ENCODE measurements around the gene SGCD. TPM values are rescaled to one million over a fixed set of nuclear protein-coding genes. Genes with fewer than 3 reads are reported as not detected.

SGCD gene
- total RNA-seq, 5 donors from 2014 or later (not counting 1 experiment from before 2014, with no cell fraction given): 0.13 to 2.4 (median 0.22) TPM

- no peak overlapping the region for H3K4me3 Mint-ChIP-seq
- H3K27ac ChIP-seq (ENCODE audit: low read length): no peak overlapping the region
- no peaks in the 10 kb centered on the region for H3K9me3 Mint-ChIP-seq
- DNase-seq (no peak), ATAC-seq (replicated peaks in 1 of 4) (no peak)
- H3K36me3 Mint-ChIP-seq: no peaks in the 10 kb centered on the region
- H3K27me3 ChIP-seq (replicated peaks in 1 of 2; ENCODE audit: control insufficient read depth in 2 of 2, extremely low read depth in 1 of 2, insufficient read depth in 2 of 2, low read length in 1 of 2): peaks cover 0 to 5% of the 10 kb centered on the region in 2 experiments
- no peak overlapping the region for H3K4me3 ChIP-seq (ENCODE audit: control insufficient read depth in 1 of 2, extremely low read depth in 1 of 2, low read length in 1 of 2)
- ChIA-PET POLR2A (no interaction called here), CTCF (interaction anchor here in 1 of 2 donors (0.6 kb wide), 1 partner anchor 887 kb away, joined by 5 read pairs; no protein-coding TSS in a partner anchor)
- H3K4me1 Mint-ChIP-seq: no peaks in the 10 kb centered on the region
- no peak overlapping the region for H3K27ac Mint-ChIP-seq
- H3K9me3 ChIP-seq: no peaks in the 10 kb centered on the region
- no peaks in the 10 kb centered on the region for H3K36me3 ChIP-seq (ENCODE audit: control insufficient read depth in 2 of 2, extremely low read depth in 1 of 2, insufficient read depth in 1 of 2, low read length in 1 of 2)
- WGBS (ENCODE audit: insufficient coverage): 86% methylated on average over 2 of the region's 3 CpGs
- H3K4me1 ChIP-seq (ENCODE audit: control insufficient read depth in 1 of 2, extremely low read depth in 1 of 2, insufficient read depth in 2 of 2, low read length in 2 of 2): no peaks in the 10 kb centered on the region
- peaks cover 8 to 27% of the 10 kb centered on the region in 2 donors for H3K27me3 Mint-ChIP-seq
Measured at GRCh38 chr5:156681265-156681664, 354.3 kb downstream of the SGCD start.

DNA sequence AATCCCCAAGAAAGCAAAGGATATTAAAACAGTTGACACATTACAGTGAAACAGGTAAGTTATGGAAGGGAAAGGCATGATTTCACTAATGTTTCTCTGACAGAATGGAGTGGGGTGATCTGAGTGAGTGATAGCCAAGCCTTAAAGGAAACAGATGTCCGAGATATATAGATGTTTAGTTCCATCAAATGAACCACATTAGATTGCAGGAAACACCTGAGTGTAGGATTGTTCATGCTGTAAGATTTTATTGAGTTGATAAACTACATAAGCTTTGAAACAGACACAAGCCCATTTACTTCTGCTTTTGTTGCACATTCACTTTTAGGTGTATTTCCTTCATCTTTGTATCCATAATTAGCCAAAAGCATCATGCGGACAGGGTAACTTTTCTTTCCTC is 356.0 kb downstream of the SGCD start:
- Histone ChIP-seq H3K4me1 (ENCODE audit: control insufficient read depth in 1 of 2, extremely low read depth in 1 of 2, insufficient read depth in 2 of 2, low read length in 2 of 2) (no peaks in the 10 kb centered on the region), H3K27me3 (replicated peaks in 1 of 2; ENCODE audit: control insufficient read depth in 2 of 2, extremely low read depth in 1 of 2, insufficient read depth in 2 of 2, low read length in 1 of 2) (peaks cover 0 to 5% of the 10 kb centered on the region in 2 experiments), H3K9me3 (no peaks in the 10 kb centered on the region), H3K36me3 (ENCODE audit: control insufficient read depth in 2 of 2, extremely low read depth in 1 of 2, insufficient read depth in 1 of 2, low read length in 1 of 2) (no peaks in the 10 kb centered on the region), H3K4me3 (ENCODE audit: control insufficient read depth in 1 of 2, extremely low read depth in 1 of 2, low read length in 1 of 2) (no peak overlapping the region), H3K27ac (ENCODE audit: low read length) (no peak overlapping the region)
- WGBS (ENCODE audit: insufficient coverage): no CpG with 5 or more reads among the region's 2 CpGs
- CTCF ChIA-PET: no interaction called here
- no peak overlapping the region for H3K4me3 Mint-ChIP-seq
- H3K9me3 Mint-ChIP-seq: no peaks in the 10 kb centered on the region
- POLR2A ChIA-PET: no interaction called here
- no peaks in the 10 kb centered on the region for H3K36me3 Mint-ChIP-seq
- no peak for DNase-seq
- H3K4me1 Mint-ChIP-seq: no peaks in the 10 kb centered on the region
- H3K27me3 Mint-ChIP-seq: peaks cover 11 to 39% of the 10 kb centered on the region in 2 donors
- H3K27ac Mint-ChIP-seq: no peak overlapping the region
- ATAC-seq (replicated peaks in 1 of 4): no peak

DNA sequence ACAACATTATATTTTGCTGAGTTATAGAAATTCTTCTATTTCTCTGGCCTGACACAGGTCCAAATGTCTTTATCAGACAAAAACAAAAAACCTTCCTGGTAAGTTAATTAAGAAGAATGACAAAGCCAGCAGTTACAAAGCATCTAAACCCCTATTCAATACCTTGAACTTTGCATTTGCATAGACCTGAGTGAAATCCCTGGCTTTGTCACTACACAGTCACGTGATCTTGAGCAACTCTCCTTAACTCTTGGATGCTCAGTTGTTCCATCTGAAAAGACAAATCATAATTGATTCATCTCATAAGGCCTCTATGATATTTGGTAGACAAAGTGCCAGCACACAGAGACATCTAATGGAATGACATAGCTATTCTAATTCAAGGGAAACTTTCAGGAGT is 356.5 kb downstream of the SGCD start:
- H3K4me3 ChIP-seq (ENCODE audit: control insufficient read depth in 1 of 2, extremely low read depth in 1 of 2, low read length in 1 of 2): no peak overlapping the region
- H3K9me3 ChIP-seq: no peaks in the 10 kb centered on the region
- POLR2A ChIA-PET: no interaction called here
- Mint-ChIP-seq H3K36me3 (no peaks in the 10 kb centered on the region), H3K4me3 (no peak overlapping the region), H3K27ac (no peak overlapping the region), H3K9me3 (no peaks in the 10 kb centered on the region), H3K4me1 (no peaks in the 10 kb centered on the region), H3K27me3 (peaks cover 15 to 44% of the 10 kb centered on the region in 2 donors)
- H3K27me3 ChIP-seq (replicated peaks in 1 of 2; ENCODE audit: control insufficient read depth in 2 of 2, extremely low read depth in 1 of 2, insufficient read depth in 2 of 2, low read length in 1 of 2): peaks cover 0 to 5% of the 10 kb centered on the region in 2 experiments
- ATAC-seq (replicated peaks in 1 of 4) (no peak), DNase-seq (no peak)
- no peak overlapping the region for H3K27ac ChIP-seq (ENCODE audit: low read length)
- H3K36me3 ChIP-seq (ENCODE audit: control insufficient read depth in 2 of 2, extremely low read depth in 1 of 2, insufficient read depth in 1 of 2, low read length in 1 of 2): no peaks in the 10 kb centered on the region
- CTCF ChIA-PET: no interaction called here
- 80% methylated on average over 1 of the region's 1 CpG for WGBS (ENCODE audit: insufficient coverage)
- no peaks in the 10 kb centered on the region for H3K4me1 ChIP-seq (ENCODE audit: control insufficient read depth in 1 of 2, extremely low read depth in 1 of 2, insufficient read depth in 2 of 2, low read length in 2 of 2)

- H3K36me3 ChIP-seq (ENCODE audit: control insufficient read depth in 2 of 2, extremely low read depth in 1 of 2, insufficient read depth in 1 of 2, low read length in 1 of 2): no peaks in the 10 kb centered on the region
- H3K27ac ChIP-seq (ENCODE audit: low read length): no peak overlapping the region
- Mint-ChIP-seq H3K36me3 (no peaks in the 10 kb centered on the region), H3K4me3 (no peak overlapping the region), H3K27ac (no peak overlapping the region), H3K9me3 (no peaks in the 10 kb centered on the region), H3K27me3 (peaks cover 22 to 47% of the 10 kb centered on the region in 2 donors), H3K4me1 (no peaks in the 10 kb centered on the region)
- ATAC-seq (replicated peaks in 1 of 4) (no peak), DNase-seq (no peak)
- no peak overlapping the region for H3K4me3 ChIP-seq (ENCODE audit: control insufficient read depth in 1 of 2, extremely low read depth in 1 of 2, low read length in 1 of 2)
- WGBS (ENCODE audit: insufficient coverage): 88% methylated on average over 2 of the region's 2 CpGs
- peaks cover 0 to 5% of the 10 kb centered on the region in 2 experiments for H3K27me3 ChIP-seq (replicated peaks in 1 of 2; ENCODE audit: control insufficient read depth in 2 of 2, extremely low read depth in 1 of 2, insufficient read depth in 2 of 2, low read length in 1 of 2)
- CTCF ChIA-PET: no interaction called here
- no peaks in the 10 kb centered on the region for H3K4me1 ChIP-seq (ENCODE audit: control insufficient read depth in 1 of 2, extremely low read depth in 1 of 2, insufficient read depth in 2 of 2, low read length in 2 of 2)
- POLR2A ChIA-PET: no interaction called here
- H3K9me3 ChIP-seq: no peaks in the 10 kb centered on the region
Measured at GRCh38 chr5:156684216-156684615, 357.3 kb downstream of the SGCD start.

GRCh38 chr5:156685481-156685880 is 358.5 kb downstream of the SGCD start:
- Histone ChIP-seq H3K4me3 (ENCODE audit: control insufficient read depth in 1 of 2, extremely low read depth in 1 of 2, low read length in 1 of 2) (no peak overlapping the region), H3K36me3 (ENCODE audit: control insufficient read depth in 2 of 2, extremely low read depth in 1 of 2, insufficient read depth in 1 of 2, low read length in 1 of 2) (no peaks in the 10 kb centered on the region)
- peaks cover 26 to 46% of the 10 kb centered on the region in 2 donors for H3K27me3 Mint-ChIP-seq

GRCh38 chr5:156686380-156686779 is 359.4 kb downstream of the SGCD start:
- DNase-seq: no peak
- H3K27me3 ChIP-seq (replicated peaks in 1 of 2; ENCODE audit: control insufficient read depth in 2 of 2, extremely low read depth in 1 of 2, insufficient read depth in 2 of 2, low read length in 1 of 2): no peaks in the 10 kb centered on the region
- Mint-ChIP-seq H3K27ac (no peak overlapping the region), H3K9me3 (no peaks in the 10 kb centered on the region), H3K27me3 (peaks cover 26 to 45% of the 10 kb centered on the region in 2 donors), H3K4me3 (no peak overlapping the region), H3K36me3 (no peaks in the 10 kb centered on the region), H3K4me1 (no peaks in the 10 kb centered on the region)
- no peak overlapping the region for H3K27ac ChIP-seq (ENCODE audit: low read length)
- H3K36me3 ChIP-seq (ENCODE audit: control insufficient read depth in 2 of 2, extremely low read depth in 1 of 2, insufficient read depth in 1 of 2, low read length in 1 of 2): no peaks in the 10 kb centered on the region
- CTCF ChIA-PET: no interaction called here
- no peaks in the 10 kb centered on the region for H3K4me1 ChIP-seq (ENCODE audit: control insufficient read depth in 1 of 2, extremely low read depth in 1 of 2, insufficient read depth in 2 of 2, low read length in 2 of 2)
- H3K4me3 ChIP-seq (ENCODE audit: control insufficient read depth in 1 of 2, extremely low read depth in 1 of 2, low read length in 1 of 2): no peak overlapping the region
- H3K9me3 ChIP-seq: no peaks in the 10 kb centered on the region
- no peak for ATAC-seq (replicated peaks in 1 of 4)
- POLR2A ChIA-PET: no interaction called here
- 100% methylated on average over 2 of the region's 2 CpGs for WGBS (ENCODE audit: insufficient coverage)

More at GRCh38 chr5:156685481-156685880, 358.5 kb downstream of the SGCD start:
- no peaks in the 10 kb centered on the region for H3K4me1 Mint-ChIP-seq
- H3K27ac Mint-ChIP-seq: no peak overlapping the region
- ChIA-PET CTCF (no interaction called here), POLR2A (interaction anchor here (0.6 kb wide), 2 partner anchors 8 to 15 kb away, joined by 3 read pairs; no protein-coding TSS in a partner anchor)
- Histone ChIP-seq H3K9me3 (no peaks in the 10 kb centered on the region), H3K27ac (ENCODE audit: low read length) (no peak overlapping the region), H3K27me3 (replicated peaks in 1 of 2; ENCODE audit: control insufficient read depth in 2 of 2, extremely low read depth in 1 of 2, insufficient read depth in 2 of 2, low read length in 1 of 2) (peaks cover 0 to 5% of the 10 kb centered on the region in 2 experiments), H3K4me1 (ENCODE audit: control insufficient read depth in 1 of 2, extremely low read depth in 1 of 2, insufficient read depth in 2 of 2, low read length in 2 of 2) (no peaks in the 10 kb centered on the region)
- no peak for DNase-seq
- H3K4me3 Mint-ChIP-seq: no peak overlapping the region
- ATAC-seq (replicated peaks in 1 of 4): no peak
- H3K36me3 Mint-ChIP-seq: no peaks in the 10 kb centered on the region
- H3K9me3 Mint-ChIP-seq: no peaks in the 10 kb centered on the region

GRCh38 chr5:156686796-156687195 is 359.8 kb downstream of the SGCD start:
- no peak overlapping the region for H3K4me3 Mint-ChIP-seq
- 70% methylated on average over 3 of the region's 4 CpGs for WGBS (ENCODE audit: insufficient coverage)
- CTCF ChIA-PET: no interaction called here
- no peak overlapping the region for H3K27ac ChIP-seq (ENCODE audit: low read length)
- H3K9me3 ChIP-seq: no peaks in the 10 kb centered on the region
- no peaks in the 10 kb centered on the region for H3K4me1 Mint-ChIP-seq
- ATAC-seq (replicated peaks in 1 of 4) (no peak), DNase-seq (no peak)
- POLR2A ChIA-PET: no interaction called here
- no peaks in the 10 kb centered on the region for H3K9me3 Mint-ChIP-seq
- no peaks in the 10 kb centered on the region for H3K36me3 Mint-ChIP-seq
- H3K27me3 ChIP-seq (replicated peaks in 1 of 2; ENCODE audit: control insufficient read depth in 2 of 2, extremely low read depth in 1 of 2, insufficient read depth in 2 of 2, low read length in 1 of 2): no peaks in the 10 kb centered on the region
- H3K36me3 ChIP-seq (ENCODE audit: control insufficient read depth in 2 of 2, extremely low read depth in 1 of 2, insufficient read depth in 1 of 2, low read length in 1 of 2): no peaks in the 10 kb centered on the region
- H3K4me1 ChIP-seq (ENCODE audit: control insufficient read depth in 1 of 2, extremely low read depth in 1 of 2, insufficient read depth in 2 of 2, low read length in 2 of 2): no peaks in the 10 kb centered on the region
- H3K27ac Mint-ChIP-seq: no peak overlapping the region
- no peak overlapping the region for H3K4me3 ChIP-seq (ENCODE audit: control insufficient read depth in 1 of 2, extremely low read depth in 1 of 2, low read length in 1 of 2)
- peaks cover 26 to 45% of the 10 kb centered on the region in 2 donors for H3K27me3 Mint-ChIP-seq
